HCT116 (cell line): ENCODE measurements around the gene CHST3.

Experiments
- CEBPB ChIP-seq: IDR thresholded peaks from 2 replicates; pipeline ENCODE4 v1.6.1; 2012; ENCODE audit warnings: low read depth
- CTCF ChIP-seq, 3 experiments: fragments of 200-600 bp in 1 of 3; sonication (generic) in 1 of 3; IDR thresholded peaks in 2 of 3; conservative IDR thresholded peaks in 1 of 3; 2 replicates each; pipeline ENCODE4 v1.5.1; 2012 to 2017; ENCODE audit warnings: low read depth in 2 of 3, low read length in 2 of 3, antibody characterized with exemption in 1 of 3, borderline replicate concordance in 1 of 3, control low read depth in 1 of 3, mild to moderate bottlenecking in 1 of 3, mixed read lengths in 1 of 3, mixed run types in 1 of 3, moderate library complexity in 1 of 3; ENCODE audit not compliant: insufficient read depth in 1 of 3

DNA sequence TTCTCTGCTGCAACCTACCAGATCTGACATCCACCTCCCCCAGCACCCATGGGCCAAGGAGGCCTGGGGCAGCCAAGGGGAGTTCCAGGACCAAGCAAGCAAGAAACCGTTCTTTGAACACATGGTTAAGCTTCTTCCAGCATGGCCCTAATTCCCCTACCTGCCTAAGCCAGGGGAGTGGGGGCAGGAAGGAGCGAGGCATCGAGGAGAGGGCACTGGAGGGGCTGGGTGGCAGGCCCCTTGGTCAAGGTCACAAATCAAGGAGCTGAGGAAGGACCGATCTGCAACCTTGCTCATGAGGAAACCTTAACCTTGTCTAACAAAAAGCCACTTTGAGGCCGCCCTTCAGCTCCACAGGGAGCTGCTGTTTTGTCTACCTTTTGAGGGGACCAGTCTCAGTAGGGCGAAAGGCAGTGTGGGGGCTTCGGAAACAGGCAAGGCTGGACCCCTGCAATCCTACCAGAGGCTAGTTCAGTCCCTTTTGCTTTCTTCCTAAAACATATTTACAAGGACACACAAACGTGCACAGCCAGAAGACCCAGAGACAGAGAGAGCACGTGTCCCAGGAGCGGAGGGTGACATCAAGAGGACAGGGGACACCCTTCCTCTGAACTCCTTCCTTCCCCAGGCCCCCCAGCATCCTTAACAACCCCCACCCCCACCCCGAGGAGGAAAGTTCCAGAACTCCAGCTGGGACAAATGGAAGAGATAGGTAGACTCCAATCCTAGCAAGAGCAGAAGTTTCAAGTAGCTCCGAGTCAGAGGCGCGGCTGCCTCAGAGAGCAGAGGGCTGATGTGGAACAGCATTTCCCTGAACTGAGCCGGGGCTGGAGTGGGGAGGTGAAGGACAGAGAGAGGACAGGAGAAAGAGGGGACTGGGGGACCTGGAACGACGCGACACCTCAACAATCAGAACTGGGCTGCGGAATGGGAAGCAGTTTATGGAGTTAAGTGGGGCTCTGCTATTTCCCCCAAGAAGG lies 95.9 kb downstream of the CHST3 start:
- TF ChIP-seq CTCF (IDR thresholded peaks at IDR 0.05 in 2 of 3, conservative IDR thresholded peaks at IDR 0.05 in 1 of 3; ENCODE audit: borderline replicate concordance in 1 of 3, insufficient read depth in 1 of 3, low read depth in 2 of 3, low read length in 2 of 3) (no peak), CEBPB (no peak)
